GM18505 (cell line): ENCODE data around the gene COL4A5.

Experiments
- ATAC-seq: cut with Tn5 transposase; IDR thresholded peaks from one replicate; pipeline ENCODE4 v1.9.1; 2021; ENCODE audit not compliant: unreplicated experiment
- POLR2A ChIP-seq: IDR thresholded peaks from 4 replicates; pipeline ENCODE4 v1.6.1; 2011; ENCODE audit warnings: borderline replicate concordance; ENCODE audit not compliant: insufficient read depth, insufficient read length; ENCODE audit errors: extremely low read depth

The COL4A5 gene

DNA sequence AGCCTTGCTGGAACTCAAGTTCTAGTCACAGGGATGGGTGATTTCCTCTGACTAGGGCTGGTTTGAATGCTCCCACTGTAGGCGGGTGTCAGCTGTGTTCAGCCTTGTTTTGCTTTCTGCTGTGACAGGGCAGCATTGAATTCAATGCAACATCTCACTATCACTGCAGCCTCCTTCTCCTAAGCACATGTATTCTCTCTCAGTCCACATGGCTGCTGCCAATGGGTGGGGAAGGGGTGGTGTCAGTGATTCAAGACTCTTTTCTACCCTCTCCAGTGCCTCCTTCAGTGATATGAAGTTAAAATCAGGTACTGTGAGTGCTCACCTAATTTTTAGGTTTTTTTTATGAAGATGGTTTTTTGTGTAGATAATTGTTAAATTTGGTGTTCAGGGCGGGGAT lies 46.3 kb downstream of the COL4A5 start:
- TF ChIP-seq POLR2A, result no peak

GRCh38 chrX:108494406-108495090 lies 54.9 kb downstream of the COL4A5 start:
- no peak for ATAC-seq
- no peak for TF ChIP-seq POLR2A

More for the DNA sequence above, 46.3 kb downstream of the COL4A5 start:
- no peak for ATAC-seq

GRCh38 chrX:108511721-108512120 lies 72.1 kb downstream of the COL4A5 start:
- ATAC-seq, result no peak
- TF ChIP-seq POLR2A, result no peak

- no peak for TF ChIP-seq POLR2A
- no peak for ATAC-seq
These were observed 76.5 kb downstream of the COL4A5 start for GRCh38 chrX:108516184-108516583.

GRCh38 chrX:108527724-108528123 lies 88.1 kb downstream of the COL4A5 start:
- no peak for TF ChIP-seq POLR2A
- no peak for ATAC-seq

GRCh38 chrX:108537005-108537404 lies 97.4 kb downstream of the COL4A5 start:
- peak; percentile 91 for ATAC-seq
- no peak for TF ChIP-seq POLR2A

GRCh38 chrX:108541286-108541685 lies 101.6 kb downstream of the COL4A5 start:
- no peak for ATAC-seq
- TF ChIP-seq POLR2A, result no peak

- no peak for ATAC-seq
- no peak for TF ChIP-seq POLR2A
These were observed 117.9 kb downstream of the COL4A5 start for GRCh38 chrX:108557580-108557979.

DNA sequence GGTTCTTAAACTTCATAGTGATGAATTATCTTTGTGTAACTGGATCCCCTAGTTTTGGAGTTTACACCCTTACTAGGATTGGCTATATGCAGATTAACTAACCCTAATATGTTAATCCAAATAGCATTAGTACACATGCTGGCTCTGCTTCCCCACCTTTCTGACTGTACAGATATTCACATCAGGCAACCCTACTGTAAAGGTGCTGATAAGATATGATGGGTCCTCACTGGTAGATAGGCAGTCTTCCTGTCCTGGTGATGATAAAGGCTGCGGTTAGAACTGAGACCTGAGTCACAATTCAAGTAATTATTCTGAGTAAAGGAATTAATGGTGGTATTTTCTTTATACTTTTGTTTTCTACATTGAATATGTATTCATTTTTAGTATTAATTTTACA lies 118.6 kb downstream of the COL4A5 start:
- TF ChIP-seq POLR2A, result no peak
- ATAC-seq, result no peak

GRCh38 chrX:108573136-108573535 lies 133.5 kb downstream of the COL4A5 start:
- no peak for ATAC-seq
- no peak for TF ChIP-seq POLR2A

- no peak for TF ChIP-seq POLR2A
- no peak for ATAC-seq
These were observed 142.5 kb downstream of the COL4A5 start for GRCh38 chrX:108582151-108582550.

GRCh38 chrX:108584617-108585211 lies 145.1 kb downstream of the COL4A5 start:
- TF ChIP-seq POLR2A, result no peak
- no peak for ATAC-seq

GRCh38 chrX:108590496-108590895 lies 150.9 kb downstream of the COL4A5 start:
- ATAC-seq, result no peak
- TF ChIP-seq POLR2A, result no peak

- no peak for TF ChIP-seq POLR2A
- no peak for ATAC-seq
These were observed 161.6 kb downstream of the COL4A5 start for GRCh38 chrX:108601276-108601675.
